K562 (cell line): ENCODE results near the gene SIGLEC11. TPM values are rescaled to one million over a fixed set of nuclear protein-coding genes. Genes with fewer than 3 reads are reported as not detected.
A peak's percentile ranks its signal among the peaks of the same experiment; 100 is the strongest.

ENCODE experiments used
- BCLAF1 ChIP-seq, 2 experiments: fragments of 450-650 bp in 1 of 2; IDR thresholded peaks; 2 replicates each; pipeline ENCODE4 v1.6.1; 2011 to 2017; ENCODE audit warnings: low read depth in 2 of 2, antibody characterized with exemption in 1 of 2, borderline replicate concordance in 1 of 2, low read length in 1 of 2, mild to moderate bottlenecking in 1 of 2, mixed read lengths in 1 of 2; ENCODE audit not compliant: control insufficient read depth in 1 of 2
- BHLHE40 ChIP-seq: IDR thresholded peaks from 2 replicates; pipeline ENCODE4 v1.6.1; 2011; ENCODE audit warnings: low read length, improper control_type of control experiment
- CEBPG ChIP-seq, 3 experiments: fragments of 200-800 bp in 1 of 3; sonication (Bioruptor generic) in 1 of 3; sonication (generic) in 1 of 3; formaldehyde crosslinking in 1 of 3; IDR thresholded peaks in 2 of 3; conservative IDR thresholded peaks in 1 of 3; 2 replicates each; pipeline versions ENCODE4 v1.6.1 to v1.8.0; 2016 to 2022; ENCODE audit warnings: missing compliant biosample characterization in 2 of 3, missing genetic modification characterization in 2 of 3, mild to moderate bottlenecking in 1 of 3, missing genetic modification reagents in 1 of 3
- CREB3 ChIP-seq: fragments of 450-650 bp; conservative IDR thresholded peaks from 2 replicates; pipeline ENCODE4 v1.6.1; 2016; ENCODE audit warnings: missing genetic modification characterization, low read depth, mild to moderate bottlenecking, missing compliant biosample characterization, moderate library complexity
- FOXO4 ChIP-seq: fragments of 450-650 bp; formaldehyde crosslinking; IDR thresholded peaks from 2 replicates; pipeline ENCODE4 v1.4.0; 2020; ENCODE audit warnings: mild to moderate bottlenecking, moderate library complexity
- GABPB2 ChIP-seq: fragments of 250-450 bp; sonication (Bioruptor Pico); conservative IDR thresholded peaks from 2 replicates; pipeline ENCODE4 v1.5.1; 2021; ENCODE audit warnings: mild to moderate bottlenecking
- HDAC1 ChIP-seq, 2 experiments: fragments of 450-650 bp; IDR thresholded peaks; 2 replicates each; pipeline ENCODE4 v1.6.1; 2016 to 2017; ENCODE audit warnings: inconsistent platforms in 1 of 2, mild to moderate bottlenecking in 1 of 2, moderate library complexity in 1 of 2
- KLF10 ChIP-seq: fragments of 250-450 bp; sonication (Bioruptor Pico); IDR thresholded peaks from 2 replicates; pipeline ENCODE4 v1.6.1; 2021; ENCODE audit warnings: matching md5 sums
- MLX ChIP-seq, 2 experiments: fragments of 450-650 bp in 1 of 2; sonication (generic) in 1 of 2; formaldehyde crosslinking; conservative IDR thresholded peaks; 2 replicates each; pipeline versions ENCODE4 v1.4.0 to v1.8.1; 2020 to 2022; ENCODE audit warnings: mild to moderate bottlenecking in 1 of 2, missing genetic modification reagents in 1 of 2
- NFE2 ChIP-seq: IDR thresholded peaks from 2 replicates; pipeline ENCODE4 v1.6.1; 2014; ENCODE audit warnings: antibody characterized with exemption, low read depth
- NR2C2 ChIP-seq, 2 experiments: fragments of 200-800 bp in 1 of 2; sonication (Bioruptor generic) in 1 of 2; sonication (generic) in 1 of 2; formaldehyde crosslinking in 1 of 2; IDR thresholded peaks; 2 replicates each; pipeline versions ENCODE4 v1.6.1 to v1.8.0; 2016 to 2022; ENCODE audit warnings: mild to moderate bottlenecking in 1 of 2, missing compliant biosample characterization in 1 of 2, missing genetic modification characterization in 1 of 2, missing genetic modification reagents in 1 of 2
- POLR2A ChIP-seq: fragments of 450-650 bp; conservative IDR thresholded peaks from 2 replicates; pipeline ENCODE4 v1.6.1; 2016
- SIN3A ChIP-seq, 2 experiments: fragments of 150-350 bp in 1 of 2; IDR thresholded peaks; 2 replicates each; pipeline ENCODE4 v1.6.1; 2011 to 2016; ENCODE audit warnings: borderline replicate concordance in 2 of 2, low read depth in 2 of 2, low read length in 2 of 2, mild to moderate bottlenecking in 2 of 2, moderate library complexity in 2 of 2; ENCODE audit not compliant: control insufficient read depth in 1 of 2
- SMAD4 ChIP-seq: fragments of 250-450 bp; sonication (Bioruptor Pico); conservative IDR thresholded peaks from 2 replicates; pipeline ENCODE4 v1.8.0; 2021; ENCODE audit warnings: inconsistent platforms, mild to moderate bottlenecking, moderate library complexity
- ZNF436 ChIP-seq: fragments of 250-450, 450-650 bp; sonication (Bioruptor Pico); formaldehyde crosslinking; IDR thresholded peaks from 2 replicates; pipeline ENCODE4 v1.7.0; 2020; ENCODE audit warnings: mild to moderate bottlenecking
- ZNF740 ChIP-seq, 3 experiments: fragments of 200-800 bp in 1 of 3; sonication (Bioruptor generic) in 1 of 3; sonication (generic) in 1 of 3; formaldehyde crosslinking in 1 of 3; IDR thresholded peaks; 2 replicates each; pipeline versions ENCODE4 v1.6.1 to v1.8.0; 2016 to 2022; ENCODE audit warnings: mild to moderate bottlenecking in 2 of 3, missing compliant biosample characterization in 2 of 3, missing genetic modification characterization in 2 of 3, missing genetic modification reagents in 1 of 3
- polyA plus RNA-seq, 8 experiments: library from polyadenylated mRNA; depleted of rRNA in 4 of 8; stranded (reverse) in 5 of 8; unstranded in 3 of 8; fragments of >200 nt; fragmentation: Nextera tagmentation in 2 of 8; fragmentation: Illumina TruSeq in 1 of 8; extraction: Ambion mirVana in 2 of 8; extraction: Trizol in 1 of 8; gene quantifications; 2 replicates each; pipeline versions ENCODE4 v1.2.1 to v1.2.3, GENCODE V29; 2011 to 2014; ENCODE audit warnings: inconsistent platforms in 1 of 8, missing spikeins in 1 of 8
- total RNA-seq, 7 experiments: library from RNA; depleted of rRNA in 6 of 7; stranded (reverse); fragments of >200 nt in 6 of 7; fragmentation: Illumina TruSeq in 2 of 7; extraction: Trizol in 2 of 7; gene quantifications; 2 replicates each; pipeline versions ENCODE4 v1.2.1 to v1.2.3, GENCODE V29; 2011 to 2021; ENCODE audit warnings: low replicate concordance in 1 of 7

Gene SIGLEC11
- total and polyA plus RNA-seq, 9 of the 15 experiments (the other 6 are each of a cell fraction or from before 2014, with no cell fraction given) = not detected

- 0 out of 2 replicates have a peak, but pooled peaks have one; percentile 3 for TF ChIP-seq CEBPG (CRISPR knock-in tag; IDR thresholded peaks at IDR 0.05)
- no peak for TF ChIP-seq CEBPG (tag; conservative IDR thresholded peaks at IDR 0.05 in 1 of 2, IDR thresholded peaks at IDR 0.05 in 1 of 2)
- TF ChIP-seq KLF10 = no peak
- peak in 1 of 2 experiments; percentile 58; a peak in 2 of 4 replicates for TF ChIP-seq HDAC1 (IDR thresholded peaks at IDR 0.05)
- peak; percentile 28; the same call in 1 of the 2 replicates for TF ChIP-seq CREB3
- no peak for TF ChIP-seq SMAD4 (CRISPR knock-in tag)
- TF ChIP-seq ZNF740 (CRISPR knock-in tag; IDR thresholded peaks at IDR 0.05) = no peak; the same call in 1 of the 2 replicates
- no peak for TF ChIP-seq ZNF740 (tag; IDR thresholded peaks at IDR 0.05)
- no peak for TF ChIP-seq NFE2
- TF ChIP-seq MLX (CRISPR knock-in tag; conservative IDR thresholded peaks at IDR 0.05) = 0 out of 4 replicates have a peak, but pooled peaks of 1 of the 2 experiments have one; percentile 31
- peak; percentile 81 for TF ChIP-seq BHLHE40
- TF ChIP-seq FOXO4 (CRISPR knock-in tag) = 0 out of 2 replicates have a peak, but pooled peaks have one; percentile 53
- TF ChIP-seq BCLAF1 (IDR thresholded peaks at IDR 0.05; ENCODE audit: borderline replicate concordance in 1 of 2, control insufficient read depth in 1 of 2, low read depth in 2 of 2, low read length in 1 of 2) = no peak
- TF ChIP-seq SIN3A (IDR thresholded peaks at IDR 0.05; ENCODE audit: borderline replicate concordance in 2 of 2, control insufficient read depth in 1 of 2, low read depth in 2 of 2, low read length in 2 of 2) = peak; percentile 64 to 66; a peak in 2 of 4 replicates
- peak; percentile 97 for TF ChIP-seq POLR2A
- TF ChIP-seq NR2C2 (CRISPR knock-in tag; IDR thresholded peaks at IDR 0.05) = no peak
- TF ChIP-seq NR2C2 (tag; IDR thresholded peaks at IDR 0.05) = peak; percentile 33
- 0 out of 2 replicates have a peak, but pooled peaks have one; percentile 53 for TF ChIP-seq ZNF436 (CRISPR knock-in tag)
- TF ChIP-seq GABPB2 (CRISPR knock-in tag) = no peak
Observed at GRCh38 chr19:49929611-49930482, 31.1 kb downstream of the SIGLEC11 start (continued).
